ENCODE measurements around the gene ERN1. TPM values are rescaled to one million over a fixed set of nuclear protein-coding genes. Genes with fewer than 3 reads are reported as not detected.

ERN1 gene
- total RNA-seq, 1 experiment from 2014 or later: 13.5 TPM

GRCh38 chr17:64085650-64086005 lies 44.3 kb downstream of the ERN1 start:
- POLR2A ChIA-PET (ENCODE audit: unreplicated experiment): no interaction called here
- Histone ChIP-seq H3K9me2 (replicated peaks; ENCODE audit: low read length) (no peaks in the 10 kb centered on the region), H3K4me2 (ENCODE audit: low read length) (no peak overlapping the region), H3K9me3 (ENCODE audit: low read length) (no peaks in the 10 kb centered on the region), H3F3A (ENCODE audit: low read length, unreplicated experiment) (peaks cover 14% of the 10 kb centered on the region), H3K4me3 (ENCODE audit: low read length) (no peak overlapping the region), H2AFZ (ENCODE audit: low read length) (no peak overlapping the region), H3K27ac (ENCODE audit: low read length) (no peak overlapping the region), H4K20me1 (ENCODE audit: low read length) (no peaks in the 10 kb centered on the region), H3K36me3 (ENCODE audit: low read depth, low read length) (no peaks in the 10 kb centered on the region), H3K79me2 (ENCODE audit: low read length) (peaks cover 16% of the 10 kb centered on the region), H3K9ac (ENCODE audit: low read length) (no peak overlapping the region), H3K27me3 (ENCODE audit: low read length) (no peaks in the 10 kb centered on the region), H3K4me1 (ENCODE audit: insufficient read depth, low read length) (peaks cover 73% of the 10 kb centered on the region)
- no TSS peak for BruUV-seq (replicated peaks)
- ATAC-seq (no peak), DNase-seq (no peak)
- intact Hi-C loops (cut with micrococcal nuclease): no loop called here
- CTCF ChIA-PET: interaction anchor here (0.6 kb wide), 1 partner anchor 312 kb away, joined by 4 read pairs; the partner anchor contains the start of genes CCDC47 and DDX42
- TF ChIP-seq CTCF (conservative IDR thresholded peaks at IDR 0.05; ENCODE audit: low read depth, low read length) (no peak), EZH2phosphoT487 (IDR thresholded peaks at IDR 0.05; ENCODE audit: borderline replicate concordance, low read length) (no peak), EZH2 (IDR thresholded peaks at IDR 0.05; ENCODE audit: low read length, unreplicated experiment) (no peak)

DNA sequence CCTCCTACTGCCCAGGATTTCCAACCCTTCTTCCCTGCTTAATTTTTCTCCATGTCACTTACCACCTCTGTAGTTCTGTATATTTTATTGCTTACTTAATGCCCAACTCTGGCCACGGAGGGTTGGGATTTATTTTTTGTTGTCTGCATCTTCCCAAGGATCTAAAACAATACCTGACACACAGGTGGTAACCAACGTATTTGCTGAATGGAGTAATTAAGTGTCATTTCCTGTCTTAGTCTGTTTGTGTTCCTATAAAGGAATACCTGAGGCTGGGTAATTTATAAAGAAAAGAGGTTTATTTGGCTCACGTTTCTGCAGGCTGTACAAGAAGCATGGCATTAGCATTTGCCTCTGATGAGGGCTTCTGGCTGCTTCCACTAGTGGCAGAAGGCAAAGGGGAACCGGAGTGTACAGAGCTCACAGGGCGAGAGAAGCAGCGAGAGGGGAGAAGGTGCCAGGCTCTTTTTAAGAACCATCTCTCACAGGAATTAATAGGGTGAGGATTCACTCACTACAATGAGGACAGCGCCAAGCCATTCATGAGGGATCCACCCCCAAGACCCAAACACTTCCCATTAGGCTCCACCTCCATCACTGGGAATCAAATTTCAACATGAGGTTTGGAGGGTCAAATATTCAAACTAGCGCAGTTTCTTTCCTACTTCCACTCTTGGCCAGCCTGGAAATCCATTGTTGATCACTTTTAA lies 44.8 kb downstream of the ERN1 start:
- Histone ChIP-seq H3K9me2 (replicated peaks; ENCODE audit: low read length) (no peaks in the 10 kb centered on the region), H3K9me3 (ENCODE audit: low read length) (no peaks in the 10 kb centered on the region), H3K36me3 (ENCODE audit: low read depth, low read length) (no peaks in the 10 kb centered on the region), H3K4me3 (ENCODE audit: low read length) (no peak overlapping the region), H3K9ac (ENCODE audit: low read length) (peak overlapping the region; percentile 41; the same call in 1 of the 2 replicates), H3K4me2 (ENCODE audit: low read length) (0 out of 2 replicates have a peak overlapping the region, but pooled peaks have one; percentile 1), H2AFZ (ENCODE audit: low read length) (no peak overlapping the region), H3K27ac (ENCODE audit: low read length) (peak overlapping the region; percentile 95), H4K20me1 (ENCODE audit: low read length) (no peaks in the 10 kb centered on the region), H3K79me2 (ENCODE audit: low read length) (peaks cover 20% of the 10 kb centered on the region), H3K4me1 (ENCODE audit: insufficient read depth, low read length) (peaks cover 73% of the 10 kb centered on the region), H3K27me3 (ENCODE audit: low read length) (no peaks in the 10 kb centered on the region), H3F3A (ENCODE audit: low read length, unreplicated experiment) (peaks cover 14% of the 10 kb centered on the region)
- intact Hi-C loops (cut with micrococcal nuclease): loop anchor here (5.0 kb wide), 1 partner anchor 58 kb away; no protein-coding TSS in a partner anchor
- DNase-seq: no peak
- BruUV-seq (replicated peaks): no TSS peak
- TF ChIP-seq EZH2phosphoT487 (IDR thresholded peaks at IDR 0.05; ENCODE audit: borderline replicate concordance, low read length): no peak
- no peak for TF ChIP-seq EZH2 (IDR thresholded peaks at IDR 0.05; ENCODE audit: low read length, unreplicated experiment)
- no peak for TF ChIP-seq CTCF (conservative IDR thresholded peaks at IDR 0.05; ENCODE audit: low read depth, low read length)
- ChIA-PET CTCF (interaction anchor here (0.6 to 1.2 kb wide), 2 partner anchors 48 to 311 kb away, joined by 4 read pairs; partner anchors contain the start of genes CCDC47 and DDX42), POLR2A (ENCODE audit: unreplicated experiment) (interaction anchor here (0.6 kb wide), 1 partner anchor 16 kb away, joined by 3 read pairs; no protein-coding TSS in a partner anchor)
- ATAC-seq: no peak

Measured in PC-3 (cell line).